T-helper 1 cell treated with Interleukin-12 subunit alpha and Interleukin-12 subunit beta and Interleukin-4 antibody, amounts not matched to agents 30 ng/mL and 1 ng/mL, for 36 hours (primary cell): ENCODE measurements around the gene ISY1. TPM values are rescaled to one million over a fixed set of nuclear protein-coding genes. Genes with fewer than 3 reads are reported as not detected.
"Not testable (repeated sequence)": the region's sequence is repeated elsewhere in the genome, so short reads cannot be mapped to it uniquely, and the experiment has no call there.

Source experiments
- intact Hi-C: fragments of 100-400 bp; cut with micrococcal nuclease; formaldehyde crosslinking; loops from one replicate; pipeline ENCODE4 v1.15.1; 2024
- total RNA-seq: library from RNA; stranded (reverse); gene quantifications from 2 replicates; pipeline ENCODE4 v1.2.3, GENCODE V29; 2022

ISY1 gene
- total RNA-seq, 1 donor from 2014 or later: 66.5 TPM

DNA sequence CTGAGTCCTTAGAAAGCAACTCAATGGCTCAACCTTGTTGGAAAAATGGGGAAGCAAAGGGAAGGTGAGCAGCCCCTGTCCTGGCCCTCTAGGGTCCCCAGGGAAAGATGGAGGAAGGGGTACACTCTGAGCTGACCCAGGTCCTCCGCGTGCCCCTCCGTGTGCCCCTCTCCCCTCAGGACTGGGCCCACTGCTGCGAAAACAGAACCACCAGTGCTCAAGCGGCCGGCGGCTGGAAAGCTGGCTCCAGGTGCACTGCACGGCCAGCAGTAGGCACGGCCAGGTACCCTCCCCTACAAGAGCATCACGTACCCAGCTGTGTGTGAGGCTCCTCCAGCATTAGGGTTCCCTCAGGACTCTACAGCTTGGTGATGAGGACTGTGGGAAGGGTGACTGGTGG lies 65.6 kb downstream of the ISY1 start:
- intact Hi-C loops: no loop called here

DNA sequence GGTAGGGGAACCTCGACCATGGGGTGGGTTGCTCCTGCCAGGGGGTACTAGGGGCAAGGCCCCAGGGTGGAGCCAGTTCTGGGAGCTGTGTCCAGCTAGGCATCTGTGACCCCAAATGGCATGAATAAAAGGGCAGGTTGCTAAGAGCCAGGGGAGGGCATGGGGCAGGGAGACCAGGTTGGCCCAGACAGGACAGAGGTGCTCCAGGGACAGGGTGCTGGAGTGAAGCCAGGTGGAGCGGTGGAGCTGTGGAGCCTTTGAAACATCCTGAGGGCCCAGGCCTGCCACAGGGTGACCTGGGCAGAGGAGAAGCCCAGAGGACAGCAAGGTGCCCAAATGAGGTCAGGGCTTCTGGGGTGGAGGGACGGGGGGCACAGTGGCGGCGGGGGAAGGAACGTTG lies 72.6 kb downstream of the ISY1 start:
- intact Hi-C loops: not testable (repeated sequence)

DNA sequence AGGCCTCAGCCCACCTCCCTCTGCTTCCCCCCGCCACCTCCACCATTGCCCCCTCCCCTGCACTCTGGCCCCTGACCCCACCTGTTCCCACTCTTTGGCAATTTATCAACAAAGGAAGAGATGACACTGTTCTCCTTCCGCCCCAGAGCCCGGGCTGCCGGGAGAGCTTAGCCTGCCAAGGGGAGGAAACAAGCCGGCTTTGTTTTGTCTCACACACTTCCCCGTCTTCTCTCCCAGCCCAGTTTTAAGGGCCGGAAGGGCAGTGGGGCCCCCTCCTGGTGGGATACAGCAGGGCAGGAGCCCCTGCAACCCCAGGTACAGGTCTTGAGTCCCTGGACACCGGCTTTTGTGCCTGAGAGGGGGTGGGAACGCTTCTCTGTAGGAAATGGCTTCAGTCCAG lies 73.0 kb downstream of the ISY1 start:
- intact Hi-C loops: not testable (repeated sequence)

DNA sequence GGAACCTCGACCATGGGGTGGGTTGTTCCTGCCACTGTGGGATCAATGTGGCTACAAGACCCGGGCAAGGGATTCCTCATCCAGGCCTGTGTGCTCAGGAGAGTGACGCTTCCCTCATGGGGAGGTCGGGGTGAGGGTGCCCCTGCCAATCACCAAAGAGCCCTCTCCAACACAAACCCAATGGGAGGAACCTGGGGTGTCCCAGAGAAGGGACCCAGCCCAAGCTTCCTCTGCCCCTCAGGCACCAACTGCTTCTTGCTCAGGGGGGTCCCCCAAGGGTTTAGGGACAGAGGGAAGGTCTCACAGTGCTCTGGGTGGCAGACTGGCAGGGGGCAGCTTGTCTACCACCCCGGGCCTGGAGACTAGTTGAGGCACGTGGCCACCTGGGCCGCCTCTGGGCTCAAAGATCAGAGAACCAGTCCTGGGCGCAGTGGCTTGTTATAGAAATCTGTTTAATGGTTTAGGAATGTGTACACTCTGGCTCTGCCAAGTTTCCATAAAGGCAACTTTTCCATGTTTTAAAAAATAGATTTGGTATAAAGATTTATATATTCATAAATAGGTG lies 73.6 kb downstream of the ISY1 start:
- intact Hi-C loops: no loop called here

DNA sequence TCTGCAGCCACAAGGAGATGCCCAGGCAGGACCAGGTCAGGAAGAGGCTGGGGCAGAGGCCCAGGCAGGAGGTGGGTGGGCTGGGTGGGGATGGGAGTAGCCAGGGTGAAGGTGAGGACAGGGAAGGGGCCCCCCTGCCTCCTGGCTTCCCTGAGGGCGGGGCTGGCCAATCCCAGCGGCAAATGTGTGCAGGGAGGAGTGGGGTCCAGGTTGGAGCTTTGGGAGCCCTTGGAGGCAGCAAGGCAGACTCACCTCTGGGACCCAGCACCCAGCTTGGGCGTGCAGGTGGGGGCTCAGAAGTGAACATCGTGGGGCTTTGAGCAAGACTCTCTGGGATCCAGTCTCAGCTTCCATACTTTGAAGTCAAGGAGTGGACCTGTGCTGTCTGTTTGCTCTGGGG lies 75.0 kb downstream of the ISY1 start:
- intact Hi-C loops: no loop called here

DNA sequence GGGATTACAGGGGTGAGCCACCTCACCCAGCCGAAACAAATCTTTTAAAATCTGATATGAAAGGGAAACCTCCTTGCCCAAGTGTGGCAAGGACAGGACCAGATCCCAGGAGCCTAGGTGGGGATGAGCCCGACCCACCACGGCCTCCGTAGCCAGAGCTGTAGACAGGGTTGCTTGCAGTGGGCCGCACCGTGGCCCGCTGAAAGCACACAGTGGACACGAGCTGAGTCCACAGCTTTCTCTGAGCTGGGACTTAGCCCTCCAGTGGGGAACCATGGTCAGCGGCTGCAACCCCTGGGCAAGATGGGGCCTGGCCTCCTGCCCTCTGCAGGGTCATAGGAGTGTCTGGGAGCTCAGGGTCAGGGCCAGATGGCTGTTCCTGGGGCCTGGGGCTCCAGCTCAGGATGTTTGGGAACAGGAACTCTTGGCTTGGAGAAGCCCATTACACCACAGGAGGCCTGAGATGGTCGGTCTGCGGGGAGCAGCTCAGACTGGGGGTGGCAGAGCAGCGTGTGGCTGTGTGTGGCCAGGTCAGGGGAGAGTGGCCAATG lies 75.6 kb downstream of the ISY1 start:
- intact Hi-C loops: no loop called here

DNA sequence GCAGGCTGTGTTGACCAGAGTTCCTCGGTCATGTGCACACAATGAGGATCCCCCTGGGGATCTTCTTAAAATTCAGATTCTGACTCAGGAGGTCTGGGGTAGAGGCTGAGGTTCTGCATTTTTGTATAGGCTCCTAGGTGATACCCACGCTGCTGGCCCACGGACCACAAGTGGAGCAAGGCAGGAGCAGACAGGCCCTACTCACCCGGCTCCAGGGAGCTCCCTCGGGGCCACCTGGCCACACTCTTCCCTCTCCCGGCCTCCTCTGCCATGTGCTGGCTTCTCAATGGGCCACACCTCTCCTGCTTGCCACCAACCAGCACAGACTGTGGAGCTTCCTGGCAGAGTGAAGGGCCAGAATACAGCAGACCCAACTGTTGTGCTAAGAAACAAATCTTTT lies 76.4 kb downstream of the ISY1 start:
- intact Hi-C loops: no loop called here

DNA sequence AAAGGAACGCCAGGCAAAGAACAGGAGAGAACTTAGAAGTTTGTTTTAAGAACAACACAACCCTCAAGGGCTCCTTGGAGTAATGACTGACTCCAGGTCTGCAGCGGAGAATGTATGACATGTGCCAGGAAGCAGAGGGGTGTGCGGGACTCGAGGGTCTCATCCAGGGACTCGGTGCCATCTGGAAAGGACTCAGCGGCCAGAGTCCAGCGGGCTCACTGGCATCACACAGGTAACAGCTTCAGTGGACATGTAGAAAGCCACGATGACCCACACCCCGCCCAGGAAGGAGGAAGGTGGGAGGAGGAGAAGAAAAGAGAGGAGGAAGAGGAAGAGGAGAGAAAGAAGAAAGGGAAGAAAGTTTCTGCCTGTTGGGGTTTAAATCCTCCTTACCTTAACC lies 78.8 kb downstream of the ISY1 start:
- intact Hi-C loops: no loop called here

DNA sequence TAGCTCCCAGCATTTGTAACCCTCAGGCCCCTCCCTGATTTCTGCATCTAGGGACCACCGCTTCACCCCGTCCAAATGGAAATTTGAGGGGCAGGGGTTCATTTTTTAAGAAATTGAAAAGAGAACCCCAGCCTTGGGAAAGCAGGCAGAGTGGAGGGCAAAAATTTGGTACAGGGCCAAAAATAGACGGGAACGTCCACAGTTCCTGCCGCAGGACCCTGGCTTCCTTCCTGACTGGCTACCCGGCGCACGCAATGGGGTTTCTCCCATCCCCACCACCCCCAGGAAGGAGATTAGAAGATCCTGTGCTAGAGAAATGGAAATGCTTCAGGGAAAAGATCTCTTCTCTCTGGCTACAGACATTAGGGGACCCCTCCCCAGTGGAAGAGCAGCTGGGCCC lies 79.4 kb downstream of the ISY1 start:
- intact Hi-C loops: no loop called here

DNA sequence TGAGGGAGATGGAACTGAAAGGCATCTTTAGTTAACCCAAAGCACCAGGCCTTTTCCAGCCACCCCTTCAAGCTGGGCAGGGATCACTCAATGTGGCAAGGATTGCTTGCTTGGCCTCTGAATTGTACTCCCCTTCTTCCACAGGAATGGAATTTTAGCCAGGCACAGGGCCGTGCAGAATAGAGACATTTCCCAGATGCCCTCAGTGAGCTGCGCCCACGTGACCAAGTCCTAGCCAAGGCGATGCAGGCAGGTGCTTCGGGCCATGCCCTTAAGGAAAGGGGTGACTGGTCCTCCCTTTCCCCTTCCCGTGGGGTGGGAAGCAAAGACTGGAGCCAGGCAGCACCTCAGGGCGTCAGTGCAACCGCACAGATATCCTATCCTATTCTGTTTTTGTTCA lies 82.4 kb downstream of the ISY1 start:
- intact Hi-C loops: no loop called here

Other genes starting within 250 kb of the ISY1 start
- gene CFAP92, start 167.0 kb downstream of the ISY1 start, total RNA-seq: not detected in 2 replicates
- gene EFCC1, start 159.8 kb downstream of the ISY1 start, total RNA-seq: not detected in 2 replicates
- gene GP9, start 100.3 kb downstream of the ISY1 start, total RNA-seq: not detected in 2 replicates
- 64.3 and 66.8 TPM in 2 replicates for gene RAB43, start 39.3 kb downstream of the ISY1 start, total RNA-seq
- 311 and 330 TPM in 2 replicates for gene CNBP, start 22.8 kb upstream of the ISY1 start, total RNA-seq
- 184 and 187 TPM in 2 replicates for gene COPG1, start 88.5 kb upstream of the ISY1 start, total RNA-seq
- gene HMCES, start 117.8 kb upstream of the ISY1 start, total RNA-seq: 47.3 and 52.5 TPM in 2 replicates